ENCODE results near the gene RIN3. TPM values are rescaled to one million over a fixed set of nuclear protein-coding genes. Genes with fewer than 3 reads are reported as not detected.

Gene RIN3
- total RNA-seq, 4 donors from 2014 or later, result 15.4 to 53.6 (median 39.7) TPM

DNA sequence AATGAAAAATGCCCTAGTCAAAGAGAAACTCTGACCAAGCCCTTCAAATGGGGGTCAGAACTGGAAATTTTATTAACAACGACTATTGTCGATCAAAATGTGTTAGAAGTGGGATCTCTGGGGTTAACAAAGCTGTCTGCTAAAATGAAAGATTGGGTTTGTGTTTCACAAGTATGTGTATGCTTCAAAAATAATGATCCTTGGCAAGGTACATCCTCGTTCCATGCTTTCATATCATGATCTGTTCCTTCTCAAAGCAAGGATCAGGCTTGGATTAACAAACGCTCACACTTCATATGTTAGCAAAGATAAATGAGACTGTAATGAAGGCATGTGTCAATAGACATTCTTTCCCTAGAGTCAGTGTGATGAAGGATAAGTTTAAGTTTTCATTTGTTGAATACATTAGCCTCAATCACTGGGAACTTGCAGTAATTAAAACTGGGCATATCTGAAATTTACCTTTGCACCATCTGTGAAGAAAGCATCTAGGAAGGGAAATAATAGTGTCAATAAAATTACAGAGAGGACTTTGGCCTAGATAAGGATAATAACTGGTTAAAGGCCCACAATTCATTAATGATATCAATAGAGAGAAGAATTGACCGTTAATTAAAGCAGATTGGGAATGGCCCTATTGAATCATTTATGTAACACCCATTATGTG, 91.8 kb downstream of the RIN3 start:
- peaks cover 0 to 35% (median 0%) of the 10 kb centered on the region in 4 donors for H3K4me1 ChIP-seq
- no peak for DNase-seq
- no peaks in the 10 kb centered on the region for H3K9me3 ChIP-seq
- no peak overlapping the region for H3K4me3 ChIP-seq
- H3K36me3 ChIP-seq, result no peaks in the 10 kb centered on the region
- no peak for TF ChIP-seq POLR2A (IDR thresholded peaks at IDR 0.05)
- TF ChIP-seq, protein P1, sequence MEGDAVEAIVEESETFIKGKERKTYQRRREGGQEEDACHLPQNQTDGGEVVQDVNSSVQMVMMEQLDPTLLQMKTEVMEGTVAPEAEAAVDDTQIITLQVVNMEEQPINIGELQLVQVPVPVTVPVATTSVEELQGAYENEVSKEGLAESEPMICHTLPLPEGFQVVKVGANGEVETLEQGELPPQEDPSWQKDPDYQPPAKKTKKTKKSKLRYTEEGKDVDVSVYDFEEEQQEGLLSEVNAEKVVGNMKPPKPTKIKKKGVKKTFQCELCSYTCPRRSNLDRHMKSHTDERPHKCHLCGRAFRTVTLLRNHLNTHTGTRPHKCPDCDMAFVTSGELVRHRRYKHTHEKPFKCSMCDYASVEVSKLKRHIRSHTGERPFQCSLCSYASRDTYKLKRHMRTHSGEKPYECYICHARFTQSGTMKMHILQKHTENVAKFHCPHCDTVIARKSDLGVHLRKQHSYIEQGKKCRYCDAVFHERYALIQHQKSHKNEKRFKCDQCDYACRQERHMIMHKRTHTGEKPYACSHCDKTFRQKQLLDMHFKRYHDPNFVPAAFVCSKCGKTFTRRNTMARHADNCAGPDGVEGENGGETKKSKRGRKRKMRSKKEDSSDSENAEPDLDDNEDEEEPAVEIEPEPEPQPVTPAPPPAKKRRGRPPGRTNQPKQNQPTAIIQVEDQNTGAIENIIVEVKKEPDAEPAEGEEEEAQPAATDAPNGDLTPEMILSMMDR (IDR thresholded peaks at IDR 0.05), result no peak
- no peaks in the 10 kb centered on the region for H3K27me3 ChIP-seq
- H3K27ac ChIP-seq, result peak overlapping the region in 2 of 4 donors; percentile 57 to 76

DNA sequence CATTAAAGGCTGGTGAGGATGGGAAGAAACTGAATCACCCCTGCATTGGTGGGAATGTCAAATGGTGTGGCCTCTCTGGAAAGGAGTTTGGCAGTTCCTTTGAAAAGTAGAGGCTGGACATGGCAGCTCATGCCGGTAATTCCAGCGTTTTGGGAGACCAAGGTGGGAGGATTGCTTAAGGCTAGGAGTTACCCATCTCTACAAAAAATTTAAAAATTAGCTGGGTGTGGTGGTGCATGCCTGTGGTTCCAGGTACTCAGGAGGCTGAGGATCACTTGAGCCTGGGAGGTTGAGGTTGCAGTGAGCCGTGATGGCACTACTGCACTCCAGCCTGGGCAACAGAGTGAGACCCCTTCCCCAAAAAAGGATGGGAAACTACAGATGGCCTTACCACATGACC, 93.7 kb downstream of the RIN3 start:
- DNase-seq, result no peak
- Histone ChIP-seq H3K27ac (peak overlapping the region in 2 of 4 donors; percentile 26 to 65), H3K4me1 (peaks cover 0 to 45% (median 0%) of the 10 kb centered on the region in 4 donors), H3K27me3 (no peaks in the 10 kb centered on the region), H3K9me3 (no peaks in the 10 kb centered on the region), H3K36me3 (no peaks in the 10 kb centered on the region), H3K4me3 (no peak overlapping the region)
- TF ChIP-seq POLR2A (IDR thresholded peaks at IDR 0.05), result no peak
- TF ChIP-seq, protein P1 (IDR thresholded peaks at IDR 0.05), result no peak

DNA sequence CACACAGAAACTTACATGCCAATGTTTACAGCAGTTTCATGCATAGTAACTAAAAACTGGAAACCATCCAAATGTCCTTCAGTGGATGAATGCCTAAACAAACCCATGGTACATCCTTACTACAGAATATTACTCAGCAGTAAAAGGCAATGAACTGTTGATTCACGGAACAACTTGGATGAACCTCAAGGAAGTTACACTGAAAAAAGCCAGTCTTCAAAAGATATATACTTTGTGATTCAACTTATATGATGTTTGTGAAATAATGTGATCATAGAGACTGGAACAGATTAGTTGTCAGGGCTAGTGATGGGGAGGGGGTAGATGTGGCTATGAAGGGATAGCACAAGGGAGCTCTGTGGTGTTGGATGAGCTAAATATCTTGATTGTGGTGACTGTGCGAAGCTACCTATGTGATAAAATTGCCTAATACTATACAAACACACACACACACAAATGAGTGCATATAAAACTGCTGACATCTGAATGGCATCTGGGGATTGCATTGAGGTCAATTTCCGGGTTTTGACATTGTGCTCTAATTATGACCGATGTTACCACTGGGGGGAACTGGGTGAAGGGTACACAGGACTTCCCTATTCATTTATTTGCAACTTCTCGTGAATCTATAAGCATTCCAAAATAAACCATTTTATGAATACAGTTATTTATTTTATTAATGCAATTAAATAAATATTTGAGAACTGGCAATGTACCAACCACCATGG, 94.3 kb downstream of the RIN3 start:
- no peak for DNase-seq
- H3K4me1 ChIP-seq, result peaks cover 0 to 43% (median 0%) of the 10 kb centered on the region in 4 donors
- H3K36me3 ChIP-seq, result no peaks in the 10 kb centered on the region
- no peaks in the 10 kb centered on the region for H3K27me3 ChIP-seq
- H3K4me3 ChIP-seq, result no peak overlapping the region
- H3K9me3 ChIP-seq, result no peaks in the 10 kb centered on the region
- H3K27ac ChIP-seq, result peak overlapping the region in 3 of 4 donors; percentile 8 to 66 (median 65)
- TF ChIP-seq, protein P1 (IDR thresholded peaks at IDR 0.05), result no peak
- TF ChIP-seq POLR2A (IDR thresholded peaks at IDR 0.05), result no peak

DNA sequence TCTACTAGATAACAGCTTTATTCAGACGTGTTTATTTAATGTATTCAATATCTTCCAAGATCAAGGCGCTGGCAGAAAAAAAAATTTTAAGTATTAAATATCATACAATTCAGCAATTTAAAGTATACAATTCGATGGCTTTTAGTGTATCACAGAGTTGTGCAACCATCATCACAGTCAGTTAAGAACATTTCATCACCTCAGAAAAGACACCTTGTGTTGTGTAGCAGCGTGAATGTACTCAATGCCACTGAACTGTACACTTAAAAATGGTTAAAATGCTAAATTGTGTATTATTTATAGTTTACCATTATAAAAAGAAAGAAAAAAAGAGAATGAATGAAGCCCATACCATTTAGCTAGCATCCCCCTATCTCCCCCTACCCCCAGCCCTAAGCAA, 96.4 kb downstream of the RIN3 start:
- no peaks in the 10 kb centered on the region for H3K27me3 ChIP-seq
- no peaks in the 10 kb centered on the region for H3K36me3 ChIP-seq
- H3K27ac ChIP-seq, result no peak overlapping the region
- no peak for DNase-seq
- H3K4me3 ChIP-seq, result no peak overlapping the region
- TF ChIP-seq, protein P1 (IDR thresholded peaks at IDR 0.05), result no peak
- TF ChIP-seq POLR2A (IDR thresholded peaks at IDR 0.05), result no peak
- H3K9me3 ChIP-seq, result no peaks in the 10 kb centered on the region
- peaks cover 0 to 37% (median 0%) of the 10 kb centered on the region in 4 donors for H3K4me1 ChIP-seq

DNA sequence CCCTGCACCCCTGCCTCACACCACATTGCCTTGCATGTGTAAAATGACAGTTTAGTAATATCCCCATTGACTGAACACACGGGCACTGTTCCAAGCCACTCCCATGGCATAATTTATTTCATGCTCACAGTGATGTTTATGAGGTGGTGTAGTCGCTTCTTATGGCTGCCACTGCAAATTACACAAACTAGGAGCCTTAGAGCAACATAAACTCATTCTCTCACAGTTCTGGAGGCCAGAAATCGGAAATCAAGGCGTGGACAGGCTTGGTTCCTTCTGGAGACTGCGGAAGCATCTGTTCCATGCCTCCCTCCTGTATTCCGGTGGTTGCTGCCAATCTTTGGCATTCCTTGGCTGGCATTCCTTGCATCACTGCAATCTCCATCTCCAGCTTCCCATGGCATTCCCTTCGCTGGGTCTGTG, 97.3 kb downstream of the RIN3 start:
- Histone ChIP-seq H3K27me3 (no peaks in the 10 kb centered on the region), H3K4me1 (peaks cover 0 to 35% (median 0%) of the 10 kb centered on the region in 4 donors), H3K4me3 (no peak overlapping the region), H3K9me3 (no peaks in the 10 kb centered on the region), H3K27ac (peak overlapping the region in 2 of 4 donors; percentile 16 to 38), H3K36me3 (no peaks in the 10 kb centered on the region)
- TF ChIP-seq, protein P1 (IDR thresholded peaks at IDR 0.05), result no peak
- no peak for TF ChIP-seq POLR2A (IDR thresholded peaks at IDR 0.05)
- peak in 2 of 3 donors; percentile 54 to 71 for DNase-seq

Measured in Peyer's patch (tissue), 4 donors.